NCI-H460 (cell line): ENCODE results near the gene HSPB8. TPM values are rescaled to one million over a fixed set of nuclear protein-coding genes. Genes with fewer than 3 reads are reported as not detected.

Experiments
- total RNA-seq: library from RNA; depleted of rRNA; stranded (reverse); fragments of >200 nt; shearing (Covaris generic); gene quantifications from 2 replicates; pipeline ENCODE4 v1.2.3, GENCODE V29; 2014; rRNA removed

The HSPB8 gene
- total RNA-seq, 1 experiment from 2014 or later = 35.8 TPM

Other genes starting within 250 kb of the HSPB8 start
- gene SRRM4, start 197.4 kb upstream of the HSPB8 start, total RNA-seq = 0.03 TPM in 1 of 2 replicates, not detected in the other
- gene CCDC60, start 155.8 kb downstream of the HSPB8 start, total RNA-seq = not detected in 2 replicates